HG02588 (cell line): ENCODE measurements around the gene CAMK4.

ENCODE experiments used
- ATAC-seq: cut with Tn5 transposase; IDR thresholded peaks from one replicate; pipeline ENCODE4 v1.9.1; 2021; ENCODE audit warnings: mild to moderate bottlenecking, moderate library complexity; ENCODE audit not compliant: unreplicated experiment

Gene CAMK4

DNA sequence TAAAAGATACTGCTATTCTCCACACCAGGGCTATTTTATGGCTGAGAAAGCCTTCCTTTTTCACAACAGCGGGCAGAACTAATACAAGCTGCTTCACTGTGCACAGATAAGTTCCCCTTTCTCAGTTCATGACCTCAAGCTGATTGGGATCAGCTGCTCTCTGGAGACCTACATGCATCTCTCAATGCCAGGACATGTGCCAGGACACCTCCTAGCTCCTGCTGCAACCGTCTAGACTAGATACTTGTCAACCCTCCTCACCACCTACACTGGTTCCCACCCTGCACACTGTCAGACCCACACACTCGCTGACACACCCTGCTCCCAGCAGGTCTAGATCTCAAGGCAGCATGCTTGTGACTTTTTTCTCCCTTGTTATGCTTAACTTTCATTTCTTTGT, 248.4 kb downstream of the CAMK4 start:
- peak; percentile 59 for ATAC-seq

DNA sequence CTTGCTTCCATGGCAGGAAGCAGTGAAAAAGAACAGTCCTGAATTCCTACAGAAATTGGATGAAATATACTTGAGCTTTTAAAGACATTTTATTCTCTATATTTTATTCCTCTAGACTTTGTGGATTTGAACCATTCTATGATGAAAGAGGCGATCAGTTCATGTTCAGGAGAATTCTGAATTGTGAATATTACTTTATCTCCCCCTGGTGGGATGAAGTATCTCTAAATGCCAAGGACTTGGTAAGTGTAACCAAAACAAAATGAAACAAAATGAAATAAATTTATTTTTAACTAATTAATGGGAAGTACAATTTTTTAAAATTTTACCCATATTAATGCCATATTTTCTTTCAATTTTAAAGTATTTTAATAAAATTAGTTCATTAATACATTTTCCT, 254.1 kb downstream of the CAMK4 start:
- ATAC-seq: no peak

DNA sequence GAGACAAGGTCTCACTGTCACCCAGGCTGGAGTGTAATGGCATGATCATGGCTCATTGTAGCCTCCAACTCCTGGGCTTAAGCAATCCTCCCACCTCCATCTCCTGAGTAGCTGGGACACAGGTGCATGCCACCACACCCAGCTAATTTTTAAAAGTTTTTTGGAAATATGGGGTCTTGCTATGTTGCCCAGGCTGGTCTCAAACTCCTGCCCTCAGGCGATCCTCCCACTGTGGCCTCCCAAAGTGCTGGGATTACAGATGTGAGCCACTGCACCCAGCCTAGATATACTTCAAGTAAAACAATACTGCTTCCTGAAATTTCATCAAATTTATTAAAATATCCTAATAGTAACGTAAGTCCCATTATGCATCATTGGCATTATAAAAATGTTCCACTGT, 254.7 kb downstream of the CAMK4 start:
- no peak for ATAC-seq

DNA sequence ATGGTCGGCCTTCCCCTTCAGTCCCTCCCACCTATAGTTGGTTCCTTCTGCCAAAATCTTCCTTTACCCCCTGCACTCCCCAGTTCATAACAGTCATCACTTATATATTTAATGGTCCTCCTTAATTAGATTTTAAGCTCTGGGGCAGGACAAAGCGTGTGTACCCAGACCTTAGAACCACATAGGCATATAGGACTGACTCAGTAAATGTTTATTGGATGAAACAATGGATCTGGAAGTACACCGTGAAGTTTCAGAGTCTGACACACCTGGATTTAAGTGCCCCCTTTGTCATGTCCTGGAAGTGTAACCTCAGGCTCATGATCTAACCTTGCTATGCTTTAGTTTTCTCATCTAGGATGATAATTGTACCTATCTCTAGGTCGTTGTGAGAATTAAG, 256.2 kb downstream of the CAMK4 start:
- no peak for ATAC-seq

DNA sequence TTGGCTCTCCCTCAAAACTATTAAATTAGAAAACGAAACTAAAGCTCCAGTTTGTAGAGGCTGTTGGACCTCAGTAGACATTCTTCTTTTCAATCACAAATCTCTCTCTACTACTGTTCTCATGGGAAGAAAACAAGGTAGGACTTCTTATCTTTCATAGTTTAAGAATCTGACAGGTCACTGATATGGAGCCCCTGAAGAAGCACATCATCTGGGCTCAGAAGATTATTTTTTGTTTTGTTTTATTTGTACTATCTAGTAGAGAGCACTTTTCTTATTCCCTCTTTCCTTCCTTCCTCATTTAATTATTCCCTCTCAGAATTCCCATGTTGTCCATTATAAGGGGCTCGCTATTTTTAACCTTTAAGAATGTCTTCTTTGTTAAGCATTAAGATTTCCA, 261.9 kb downstream of the CAMK4 start:
- ATAC-seq: no peak

DNA sequence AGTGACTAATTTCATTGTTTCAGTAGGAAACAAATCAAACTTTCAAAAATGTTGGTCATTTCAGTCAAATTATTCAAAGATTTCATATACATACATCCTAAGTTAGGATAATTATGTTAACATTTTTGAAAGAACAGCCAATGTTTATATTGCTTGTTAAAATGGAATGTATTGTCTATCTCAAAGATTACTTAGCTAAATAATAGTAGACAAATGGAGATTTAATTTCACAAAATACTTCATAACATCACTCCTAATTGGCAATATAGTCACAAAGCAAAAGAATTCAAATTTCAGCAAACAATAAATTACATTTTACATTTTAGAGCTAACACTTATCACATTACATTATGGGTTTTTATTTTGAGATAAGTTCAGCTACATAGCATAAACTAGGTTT, 262.7 kb downstream of the CAMK4 start:
- no peak for ATAC-seq

DNA sequence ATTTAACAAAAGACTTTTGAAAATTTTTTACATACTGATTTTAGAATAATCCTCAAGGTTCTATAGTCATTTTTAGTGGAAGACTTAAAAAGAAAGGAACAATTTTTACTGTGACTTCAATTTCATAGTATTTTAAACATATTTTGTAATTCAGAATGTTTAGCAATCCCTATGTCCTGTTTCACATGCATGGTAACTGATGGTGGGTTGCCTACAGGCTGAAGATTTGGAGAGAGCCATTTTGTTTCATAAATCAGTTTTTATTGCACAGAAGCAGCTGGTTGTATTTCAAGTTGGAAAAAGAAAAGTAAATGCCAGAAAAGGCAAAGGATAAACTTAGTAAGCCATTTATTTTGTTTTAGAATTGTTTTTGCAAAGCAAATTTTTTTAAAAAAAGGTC, 264.2 kb downstream of the CAMK4 start:
- ATAC-seq: no peak

DNA sequence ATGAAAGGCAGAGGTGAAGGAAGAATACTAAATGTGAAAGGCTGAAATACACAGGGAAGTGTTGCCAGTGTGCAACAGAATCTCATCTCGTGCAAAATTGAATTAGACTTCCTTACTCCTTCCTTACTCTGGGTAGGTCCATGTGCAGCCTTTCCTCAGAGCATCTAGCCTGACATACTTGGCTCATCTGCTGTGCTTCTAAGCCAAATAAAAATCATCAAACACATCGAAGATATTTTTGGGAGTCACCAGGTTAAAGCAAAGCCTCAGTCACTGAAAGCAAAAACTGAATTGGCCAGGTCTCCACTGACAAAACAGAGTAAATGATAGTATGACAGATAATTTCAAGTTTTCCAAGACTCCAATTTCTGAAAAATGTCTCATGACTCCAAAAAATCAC, 268.8 kb downstream of the CAMK4 start:
- ATAC-seq: no peak

DNA sequence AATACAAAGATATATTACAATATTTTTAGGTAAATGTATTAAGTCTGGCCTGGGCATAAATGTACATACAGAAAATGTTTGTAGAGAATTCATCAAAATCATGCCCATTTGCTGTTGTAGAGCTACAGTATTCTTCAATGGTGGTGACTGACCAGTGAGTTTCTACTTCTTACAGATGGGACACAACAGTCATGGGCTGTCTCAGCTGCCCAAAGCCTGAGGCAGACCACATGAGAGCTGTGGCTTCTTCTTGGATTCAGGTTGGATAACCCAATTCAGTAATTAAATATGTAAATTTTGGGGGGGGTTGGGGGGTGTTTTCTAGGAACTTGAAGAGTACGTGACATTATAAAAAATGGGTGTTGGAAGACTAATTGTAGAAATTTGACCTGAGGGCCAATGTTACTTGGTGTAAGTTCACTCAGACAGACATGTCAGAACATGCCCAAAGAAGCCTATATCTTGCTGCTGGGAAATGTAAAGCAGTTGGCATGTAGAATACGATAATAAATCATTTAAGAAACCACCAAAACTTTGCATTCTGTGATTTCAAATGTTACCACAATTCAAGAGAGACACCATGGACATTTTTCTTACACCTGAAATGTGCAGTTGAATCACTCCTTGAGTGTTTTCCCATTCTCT, 270.3 kb downstream of the CAMK4 start:
- ATAC-seq: peak; percentile 48

DNA sequence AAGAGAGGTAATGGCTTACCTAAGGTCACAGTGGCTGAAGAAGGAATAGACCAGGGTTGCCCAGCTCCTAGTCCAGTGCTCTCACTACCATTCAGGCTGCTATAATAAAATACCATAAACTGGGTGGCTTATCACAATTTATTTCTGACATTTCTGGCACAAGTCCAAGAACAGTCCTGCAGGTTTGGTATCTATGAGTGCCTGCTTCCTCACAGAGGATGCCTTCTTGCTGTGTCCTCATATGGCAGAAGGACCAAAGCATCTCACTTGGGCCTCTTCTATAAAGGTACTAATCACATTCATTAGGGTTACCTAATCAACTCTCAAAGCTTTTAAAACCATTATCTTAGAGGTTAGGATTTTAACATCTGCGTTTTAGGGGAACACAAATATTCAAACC, 271.0 kb downstream of the CAMK4 start:
- ATAC-seq: peak; percentile 25

DNA sequence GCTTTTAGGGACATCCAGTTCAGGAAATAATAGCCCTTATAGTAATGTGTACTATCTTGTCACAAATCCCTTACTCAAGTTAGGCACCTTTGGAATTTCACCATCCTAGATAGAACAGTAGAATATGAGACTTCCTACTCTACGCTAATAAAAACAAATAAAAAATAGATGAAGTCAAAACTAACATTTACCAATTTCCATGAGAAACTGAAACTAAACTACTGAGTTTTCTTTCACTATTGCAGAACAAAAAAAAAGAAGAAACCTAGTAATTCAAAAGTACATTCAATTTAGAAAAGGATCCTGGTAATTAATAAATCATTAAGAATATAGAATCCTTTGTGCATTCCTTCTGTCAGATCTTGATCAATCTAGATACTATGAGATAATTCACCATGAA, 274.2 kb downstream of the CAMK4 start:
- ATAC-seq: no peak

DNA sequence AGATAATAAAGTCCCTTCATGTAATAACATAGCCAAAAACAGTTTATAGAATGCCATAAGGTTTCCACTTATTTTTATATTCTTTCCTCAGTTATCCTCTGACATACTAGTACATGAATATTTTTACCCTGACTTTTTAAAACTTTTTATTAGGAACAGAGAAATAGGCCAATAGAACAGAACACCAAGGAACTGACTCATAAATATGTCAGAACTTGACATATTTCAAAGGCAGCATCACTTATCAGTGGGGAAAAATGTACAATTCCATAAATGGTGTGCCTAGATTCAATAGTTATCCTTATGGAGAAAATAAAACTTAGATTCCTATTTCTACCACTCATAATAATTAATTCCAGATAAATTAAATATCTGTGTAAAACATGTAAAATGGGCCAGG, 278.8 kb downstream of the CAMK4 start:
- ATAC-seq: no peak

DNA sequence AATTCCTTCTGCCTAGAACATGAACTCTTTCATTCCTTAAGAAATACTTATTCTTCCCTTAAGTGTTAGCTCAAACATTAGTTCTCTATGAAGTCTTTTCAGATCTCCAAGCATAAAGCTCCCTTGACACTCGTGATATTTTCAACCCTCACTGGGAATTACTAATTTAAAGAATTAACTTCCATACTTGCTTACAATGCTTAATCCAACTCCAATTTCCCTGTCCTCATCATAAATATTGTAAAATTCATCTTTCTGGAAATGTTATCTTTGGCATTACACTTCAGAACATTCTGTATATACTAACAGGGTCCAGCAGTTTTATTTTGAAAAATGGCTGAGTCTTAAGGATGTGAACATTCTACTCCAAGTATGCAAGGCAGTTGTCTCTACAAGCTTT, 280.9 kb downstream of the CAMK4 start:
- no peak for ATAC-seq

DNA sequence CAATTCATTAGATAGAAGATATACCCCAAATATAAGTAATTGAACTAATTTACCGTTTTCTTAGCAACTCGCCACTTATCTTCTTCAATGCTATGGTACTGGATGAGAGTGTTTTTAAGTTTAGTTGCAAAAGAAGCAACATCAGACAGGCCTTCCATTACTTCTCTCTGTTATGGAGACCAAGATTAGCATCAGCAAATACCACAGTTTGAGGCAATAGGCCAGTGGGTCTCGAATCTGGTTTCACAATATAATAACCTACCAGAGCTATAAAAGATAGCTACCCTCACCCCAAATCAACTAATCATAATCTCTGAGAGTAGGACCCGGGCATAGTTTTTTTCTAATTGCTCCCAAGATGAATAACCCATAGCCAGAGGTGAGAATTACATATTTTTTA, 283.1 kb downstream of the CAMK4 start:
- ATAC-seq: no peak

DNA sequence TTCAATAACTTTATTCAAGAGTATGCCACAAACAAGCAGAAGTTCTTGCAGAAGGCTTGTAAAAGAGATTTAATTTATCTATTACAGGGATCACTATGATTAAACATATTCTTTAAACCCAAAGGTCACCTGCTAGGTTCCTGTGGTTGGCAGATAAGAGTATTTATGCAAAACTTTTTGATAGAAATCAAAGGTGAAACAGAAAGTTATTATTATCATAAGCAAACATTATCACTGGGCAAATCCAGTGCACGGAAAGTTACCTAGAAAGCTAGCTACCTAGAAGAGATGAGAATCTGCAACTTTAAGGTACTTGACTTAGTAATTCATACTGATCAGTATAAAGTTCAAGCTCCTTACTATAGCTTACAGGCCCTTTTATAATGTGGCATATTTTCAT, 284.9 kb downstream of the CAMK4 start:
- no peak for ATAC-seq

DNA sequence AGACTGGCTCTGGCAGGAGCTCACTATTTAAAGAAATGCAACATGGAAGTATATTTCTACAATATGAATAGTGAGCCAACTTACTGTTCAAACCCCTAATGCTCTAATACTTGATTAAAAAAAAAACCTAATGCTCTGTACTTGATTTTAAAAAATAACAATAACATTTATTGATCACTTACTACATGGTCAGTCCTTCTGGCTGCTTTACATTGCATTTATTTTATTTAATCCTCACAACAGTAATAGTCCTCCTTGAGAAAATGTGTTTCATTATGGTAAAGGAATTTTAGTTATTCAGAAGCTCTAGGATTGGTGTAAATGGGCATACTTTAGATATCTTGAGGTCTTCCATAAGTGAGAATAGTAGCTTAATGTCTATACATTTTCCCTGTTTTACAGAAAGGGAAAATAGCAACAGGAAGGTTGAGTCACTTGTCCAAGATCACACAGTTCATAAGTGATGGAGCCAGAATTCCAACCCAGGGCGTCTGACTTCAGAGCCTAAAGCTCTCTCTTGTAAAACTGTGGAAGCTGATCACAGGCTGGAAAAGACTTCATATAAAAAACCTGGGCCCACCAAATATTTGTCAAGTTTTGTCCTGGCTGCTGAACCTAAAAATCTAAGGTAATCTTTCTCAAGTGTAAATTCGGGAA, 287.1 kb downstream of the CAMK4 start:
- ATAC-seq: no peak

DNA sequence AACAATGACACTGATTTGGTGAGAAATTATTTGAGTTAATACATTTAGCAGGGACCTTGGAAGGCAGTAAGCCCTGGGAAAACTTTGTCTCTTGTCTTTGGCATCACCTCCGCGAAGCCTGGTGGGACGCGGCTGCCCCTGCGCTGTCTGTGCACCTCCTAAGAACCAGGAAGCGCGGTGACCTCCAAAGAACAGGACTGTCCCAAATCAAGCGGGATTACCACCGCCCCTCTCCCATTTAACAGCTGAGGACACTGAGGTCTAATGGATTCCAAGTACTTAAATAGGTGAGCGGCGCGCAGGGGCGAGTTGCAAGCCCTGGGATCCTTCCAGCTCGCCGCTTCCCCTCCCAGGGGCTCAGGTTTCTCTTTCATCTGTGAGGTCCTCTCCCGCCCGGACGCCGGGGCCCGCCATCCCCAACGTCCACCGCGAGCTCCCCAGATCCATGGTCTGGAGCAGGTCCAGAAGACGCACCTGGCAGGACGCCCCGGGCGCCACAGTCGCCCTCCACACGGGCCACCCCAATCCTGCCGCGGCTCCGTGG, 287.7 kb downstream of the CAMK4 start:
- peak; percentile 25 for ATAC-seq

DNA sequence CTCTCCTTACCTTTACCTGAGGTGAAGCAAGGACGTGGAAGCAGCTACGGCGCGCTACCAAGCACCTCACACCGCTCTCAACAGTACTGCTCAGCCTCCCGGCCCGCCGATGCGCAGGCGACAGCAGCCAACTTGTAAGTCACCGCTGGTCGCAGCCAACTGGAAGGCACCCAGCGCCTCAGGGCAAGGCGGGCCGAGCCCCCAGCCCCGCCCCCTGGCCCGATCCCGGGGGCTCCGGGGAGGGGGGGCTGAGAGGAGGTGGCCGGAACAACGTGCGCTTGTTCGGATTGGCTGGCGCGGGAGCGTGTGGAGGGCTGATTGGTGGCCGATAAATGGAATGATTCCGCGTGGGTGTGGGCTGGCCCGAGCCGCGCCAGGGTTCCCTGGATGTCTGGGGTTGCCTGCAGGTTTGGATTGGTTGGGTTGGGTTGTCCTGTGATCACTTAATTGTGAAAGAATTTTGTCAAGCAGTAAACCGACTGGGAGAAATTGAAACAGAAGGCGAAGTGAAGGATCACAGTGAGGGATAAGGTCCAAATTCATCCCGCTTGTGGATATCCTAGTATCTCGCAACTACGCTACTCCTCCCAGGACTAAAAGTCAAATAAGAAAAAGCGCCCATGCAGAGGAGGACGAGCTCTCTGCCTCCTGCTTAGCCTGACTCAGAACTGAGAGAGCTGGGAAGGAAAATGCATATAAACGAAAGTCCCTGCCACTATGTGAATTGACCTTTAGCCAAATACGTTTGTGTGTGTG, 288.4 kb downstream of the CAMK4 start, which contains the start of gene STARD4:
Gene STARD4, minus strand, starts transcription at position 161 of the 756 bp plus-strand sequence. CDS start 5,102 bp downstream, outside the sequence.
- ATAC-seq: peak; percentile 93

DNA sequence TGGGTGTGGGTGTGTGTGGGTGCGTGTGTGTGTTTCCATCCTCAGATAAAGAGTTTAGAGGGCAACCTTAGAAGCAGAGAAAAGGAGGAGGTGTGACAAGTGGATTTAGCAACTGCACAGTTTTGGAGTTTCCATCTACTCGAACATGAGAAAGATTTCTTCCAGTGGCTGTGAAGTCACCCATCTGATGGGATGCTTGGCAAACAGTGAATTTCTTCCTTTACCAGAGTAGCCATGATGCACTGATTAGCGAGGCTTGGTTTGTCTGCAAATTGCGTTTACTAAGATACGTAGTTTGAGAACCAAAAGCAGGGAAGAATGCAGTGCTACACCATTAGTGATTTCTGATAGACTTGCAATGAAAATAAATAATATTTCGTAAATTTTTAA, 288.9 kb downstream of the CAMK4 start:
- ATAC-seq: no peak

DNA sequence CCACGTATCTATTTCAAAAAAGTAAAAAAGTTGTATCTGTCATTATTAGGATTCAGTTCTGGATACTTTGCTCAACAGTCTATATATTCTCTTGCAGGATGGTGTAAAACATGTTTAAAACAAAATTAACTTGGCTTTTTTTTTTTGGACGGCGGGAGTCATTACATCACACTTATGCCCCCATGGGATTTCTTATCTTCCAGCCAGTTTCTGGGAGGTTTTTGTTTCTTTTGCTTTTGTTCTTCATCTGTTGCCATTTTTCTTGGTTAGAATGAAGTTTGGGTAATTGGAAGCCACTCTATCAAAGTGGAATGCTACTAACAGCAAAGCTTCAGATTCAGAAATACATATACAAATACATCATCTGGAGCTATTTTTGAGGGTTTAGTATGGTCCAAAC, 289.9 kb downstream of the CAMK4 start:
- ATAC-seq: no peak

DNA sequence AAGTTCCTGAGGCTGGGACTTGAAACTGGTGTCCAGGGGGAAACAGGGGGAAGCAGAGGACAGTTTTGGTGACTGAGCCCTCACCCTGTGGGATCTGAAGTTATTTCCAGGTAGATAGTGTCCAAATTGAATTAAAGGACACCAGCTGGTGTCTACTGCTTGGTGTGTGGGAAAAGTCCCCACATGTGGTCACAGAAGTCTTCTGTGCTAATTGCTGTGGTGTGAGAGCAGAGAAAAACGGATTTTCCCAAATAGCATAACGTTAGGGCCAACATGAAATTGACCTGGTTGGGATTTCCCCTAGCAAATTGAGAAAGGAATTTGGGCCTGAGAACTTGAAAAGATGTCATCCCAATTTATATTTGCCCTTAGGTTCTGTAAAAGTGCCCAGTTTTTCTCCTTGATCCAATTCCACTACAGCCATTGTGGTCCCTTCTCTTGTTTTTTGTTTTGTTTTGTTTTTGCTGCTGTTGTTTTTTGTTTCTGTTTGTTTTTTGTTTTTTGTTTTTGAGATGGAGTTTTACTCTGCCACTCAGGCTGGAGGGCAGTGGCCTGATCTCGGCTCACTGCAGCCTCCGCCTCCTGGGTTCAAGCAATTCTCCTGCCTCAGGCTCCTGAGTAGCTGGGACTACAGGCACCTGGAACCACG, 293.8 kb downstream of the CAMK4 start:
- peak; percentile 62 for ATAC-seq
